Activated B cell treated with CpG ODN at 0.5 μM for 24 hours (primary cell): ENCODE measurements around the gene STUB1. TPM values are rescaled to one million over a fixed set of nuclear protein-coding genes. Genes with fewer than 3 reads are reported as not detected.

Experiments used
- ATAC-seq: fragments of 200-7000 bp; cut with Tn5 transposase; one replicate; pipeline ENCODE4 v1.10.0; 2021; ENCODE audit warnings: low read depth, mild to moderate bottlenecking, moderate library complexity
- CTCF ChIA-PET: fragments of 350-600 bp; sonication (Branson Sonifier 250); formaldehyde crosslinking; loops from one replicate; lab custom pipeline; 2021; ENCODE audit warnings: antibody characterized with exemption; lab: Charles Lee
- POLR2A ChIA-PET: fragments of 350-600 bp; sonication (Branson Sonifier 250); formaldehyde crosslinking; loops from one replicate; lab custom pipeline; 2021; ENCODE audit warnings: antibody characterized with exemption; lab: Charles Lee
- DNase-seq: peaks from one replicate; pipeline ENCODE4 v3.0.0; 2022
- H3K27ac Mint-ChIP-seq: one replicate; pipeline ENCODE4 v1.8.0; 2020; ENCODE audit warnings: mixed read lengths
- H3K27me3 Mint-ChIP-seq: one replicate; pipeline ENCODE4 v1.8.0; 2021; ENCODE audit warnings: mixed read lengths
- H3K36me3 Mint-ChIP-seq: one replicate; pipeline ENCODE4 v1.8.0; 2021; ENCODE audit warnings: low read depth, mixed read lengths
- H3K4me1 Mint-ChIP-seq: one replicate; pipeline ENCODE4 v1.8.0; 2021; ENCODE audit warnings: mixed read lengths
- H3K4me3 Mint-ChIP-seq: one replicate; pipeline ENCODE4 v1.8.0; 2020; ENCODE audit warnings: mild to moderate bottlenecking, mixed read lengths
- H3K9me3 Mint-ChIP-seq: one replicate; pipeline ENCODE4 v1.8.0; 2020; ENCODE audit warnings: mixed read lengths
- CTCF ChIP-seq: fragments of 200-600 bp; IDR thresholded peaks from one replicate; pipeline ENCODE4 v1.8.0; 2022; ENCODE audit warnings: antibody characterized with exemption, mild to moderate bottlenecking
- intact Hi-C: fragments of 100-400 bp; cut with micrococcal nuclease; formaldehyde crosslinking; loops from one replicate; pipeline ENCODE4 v1.15.1; 2024
- total RNA-seq: library from RNA; stranded (reverse); gene quantifications from 2 replicates; pipeline ENCODE4 v1.2.3, GENCODE V29; 2022

The STUB1 gene
- total RNA-seq, 1 donor from 2014 or later: 81.2 TPM

- no peaks in the 10 kb centered on the region for H3K27me3 Mint-ChIP-seq
- ChIA-PET CTCF (interaction anchor here (1.0 kb wide), 1 partner anchor 13 kb away, joined by 3 read pairs; the partner anchor contains the start of gene METRN), POLR2A (interaction anchor here (0.5 to 3.2 kb wide), 9 partner anchors 8 to 60 kb away, joined by 3 to 11 read pairs (median 5); partner anchors contain the start of genes CHTF18, CIAO3, METRN and RPUSD1)
- peaks cover 14% of the 10 kb centered on the region for H3K36me3 Mint-ChIP-seq
- peaks cover 4% of the 10 kb centered on the region for H3K4me1 Mint-ChIP-seq
- ATAC-seq: peak; percentile 66
- TF ChIP-seq CTCF: no peak
- no peaks in the 10 kb centered on the region for H3K9me3 Mint-ChIP-seq
- intact Hi-C loops: loop anchor here (1.0 kb wide), 1 partner anchor 13 kb away; no protein-coding TSS in a partner anchor
- peak overlapping the region; percentile 69 for H3K4me3 Mint-ChIP-seq
- H3K27ac Mint-ChIP-seq: no peak overlapping the region
- DNase-seq: peak; percentile 71
Observed at GRCh38 chr16:728131-728889, 48.1 kb downstream of the STUB1 start.

GRCh38 chr16:728890-729744 lies 48.9 kb downstream of the STUB1 start:
- ATAC-seq: no peak
- TF ChIP-seq CTCF: no peak
- ChIA-PET POLR2A (interaction anchor here (1.0 to 3.2 kb wide), 4 partner anchors 8 to 39 kb away, joined by 3 to 11 read pairs (median 8); partner anchors contain the start of genes ANTKMT and WDR24), CTCF (interaction anchor here (1.4 kb wide), 1 partner anchor 17 kb away, joined by 4 read pairs; no protein-coding TSS in a partner anchor)
- intact Hi-C loops: loop anchor here (1.0 kb wide), 1 partner anchor 12 kb away; no protein-coding TSS in a partner anchor
- Mint-ChIP-seq H3K27me3 (no peaks in the 10 kb centered on the region), H3K4me3 (peak overlapping the region; percentile 69), H3K27ac (no peak overlapping the region), H3K36me3 (peaks cover 16% of the 10 kb centered on the region), H3K9me3 (no peaks in the 10 kb centered on the region), H3K4me1 (peaks cover 2% of the 10 kb centered on the region)
- DNase-seq: no peak

- Mint-ChIP-seq H3K27ac (no peak overlapping the region), H3K4me3 (no peak overlapping the region), H3K4me1 (peaks cover 2% of the 10 kb centered on the region), H3K9me3 (no peaks in the 10 kb centered on the region), H3K36me3 (peaks cover 23% of the 10 kb centered on the region), H3K27me3 (no peaks in the 10 kb centered on the region)
- no peak for ATAC-seq
- no peak for DNase-seq
- ChIA-PET CTCF (interaction anchor here (1.4 kb wide), 1 partner anchor 18 kb away, joined by 4 read pairs; no protein-coding TSS in a partner anchor), POLR2A (interaction anchor here (1.0 to 2.4 kb wide), 2 partner anchors 9 to 14 kb away, joined by 3 to 10 read pairs; partner anchors contain the start of gene ANTKMT)
- intact Hi-C loops: no loop called here
- TF ChIP-seq CTCF: no peak
Observed at GRCh38 chr16:729768-730665, 49.8 kb downstream of the STUB1 start.

DNA sequence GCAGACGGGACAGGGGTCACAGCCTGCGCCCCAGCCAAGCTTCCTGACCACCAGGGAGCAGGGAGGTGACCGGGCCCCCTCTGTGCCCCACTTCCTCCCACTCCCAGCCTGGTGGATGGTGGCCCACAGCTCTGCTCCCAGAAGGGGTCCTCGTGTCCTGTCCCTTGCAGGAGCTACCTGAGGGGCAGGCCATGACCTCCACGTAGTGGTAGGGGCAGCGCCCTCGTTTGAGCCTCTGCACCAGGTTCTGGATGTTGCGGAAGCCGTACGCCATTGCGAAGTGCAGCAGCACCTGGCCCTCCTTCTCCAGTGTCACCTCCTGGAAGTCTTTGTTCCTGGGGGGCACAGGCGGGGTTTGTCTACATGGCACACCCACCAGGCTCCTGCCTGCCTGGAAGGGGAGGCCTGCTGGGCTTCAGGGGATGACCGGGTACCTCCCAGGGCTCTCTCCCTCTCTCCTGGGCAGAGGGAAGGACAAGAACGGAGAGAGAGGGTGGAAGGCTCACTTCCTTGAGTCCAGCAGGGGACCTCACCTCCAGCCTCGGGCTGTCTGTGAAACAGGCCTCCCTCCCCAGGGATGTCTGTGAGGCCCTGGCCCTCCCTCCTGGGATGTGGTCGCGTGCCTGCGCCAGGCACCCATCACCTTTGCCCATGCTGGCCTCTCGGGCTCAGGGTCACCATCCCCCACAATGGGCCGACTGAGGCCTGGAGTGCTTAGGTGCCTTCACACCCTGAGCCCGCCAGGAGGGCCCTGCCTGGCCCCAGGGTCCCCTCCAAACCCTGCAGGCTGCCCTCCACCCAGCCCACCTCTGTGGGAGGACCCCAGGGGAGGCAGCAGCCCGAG lies 50.7 kb downstream of the STUB1 start:
- CTCF ChIA-PET: no interaction called here
- intact Hi-C loops: no loop called here

More for the DNA sequence above, 50.7 kb downstream of the STUB1 start:
- ATAC-seq: no peak
- H3K4me1 Mint-ChIP-seq: no peaks in the 10 kb centered on the region
- POLR2A ChIA-PET: interaction anchor here (2.4 kb wide), 1 partner anchor 10 kb away, joined by 10 read pairs; the partner anchor contains the start of gene ANTKMT
- H3K36me3 Mint-ChIP-seq: peaks cover 31% of the 10 kb centered on the region
- DNase-seq: no peak
- H3K27ac Mint-ChIP-seq: no peak overlapping the region
- H3K27me3 Mint-ChIP-seq: no peaks in the 10 kb centered on the region
- TF ChIP-seq CTCF: no peak
- no peaks in the 10 kb centered on the region for H3K9me3 Mint-ChIP-seq
- H3K4me3 Mint-ChIP-seq: no peak overlapping the region
